Astrocyte (in vitro differentiated cells and primary cell): ENCODE results near the gene CDC6. TPM values are rescaled to one million over a fixed set of nuclear protein-coding genes. Genes with fewer than 3 reads are reported as not detected.

Source experiments
- DNase-seq: peaks from one replicate; pipeline ENCODE4 v3.0.0-alpha.2; 2010; ENCODE audit warnings: low read depth
- FAIRE-seq: peaks from 2 replicates; lab custom pipeline; 2011; peaks lifted over from hg19 to GRCh38; lab: Jason Lieb, UNC
- H2AFZ ChIP-seq: 2 replicates; pipeline ENCODE4 v1.6.0; 2012; ENCODE audit warnings: low read depth, low read length, inconsistent platforms
- H3K27ac ChIP-seq: 2 replicates; pipeline ENCODE4 v1.5.1; 2011; ENCODE audit warnings: low read depth, low read length, inconsistent platforms
- H3K27me3 ChIP-seq: 2 replicates; pipeline ENCODE4 v1.6.0; 2011; ENCODE audit warnings: low read length, inconsistent platforms; ENCODE audit not compliant: insufficient read depth
- H3K36me3 ChIP-seq: 2 replicates; pipeline ENCODE4 v1.5.1; 2011; ENCODE audit warnings: low read length, inconsistent platforms; ENCODE audit not compliant: insufficient read depth
- H3K4me1 ChIP-seq: 2 replicates; pipeline ENCODE4 v1.5.1; 2011; ENCODE audit warnings: low read length, inconsistent platforms; ENCODE audit not compliant: insufficient read depth
- H3K4me2 ChIP-seq: 2 replicates; pipeline ENCODE4 v1.6.0; 2012; ENCODE audit warnings: low read length, inconsistent platforms
- H3K4me3 ChIP-seq: 2 replicates; pipeline ENCODE4 v1.5.1; 2011; ENCODE audit warnings: low read depth, mild to moderate bottlenecking, low read length, inconsistent platforms; ENCODE audit not compliant: insufficient read depth
- H3K79me2 ChIP-seq: 2 replicates; pipeline ENCODE4 v1.6.0; 2012; ENCODE audit warnings: mild to moderate bottlenecking, low read length, inconsistent platforms; ENCODE audit not compliant: insufficient read depth
- H3K9ac ChIP-seq: 2 replicates; pipeline ENCODE4 v1.6.0; 2012; ENCODE audit warnings: mild to moderate bottlenecking, low read length, inconsistent platforms
- H3K9me3 ChIP-seq: 2 replicates; pipeline ENCODE4 v1.5.1; 2012; ENCODE audit warnings: low read depth, mild to moderate bottlenecking, low read length, inconsistent platforms; ENCODE audit not compliant: insufficient read depth
- H4K20me1 ChIP-seq: 2 replicates; pipeline ENCODE4 v1.6.0; 2012; ENCODE audit warnings: low read length, inconsistent platforms; ENCODE audit not compliant: insufficient read depth
- H3K27ac Mint-ChIP-seq: one replicate; pipeline ENCODE4 v1.8.0; 2021; ENCODE audit warnings: mild to moderate bottlenecking, mixed read lengths; ENCODE audit not compliant: unreplicated experiment
- H3K27me3 Mint-ChIP-seq: one replicate; pipeline ENCODE4 v1.8.0; 2021; ENCODE audit warnings: low read depth, mixed read lengths; ENCODE audit not compliant: unreplicated experiment
- H3K36me3 Mint-ChIP-seq: one replicate; pipeline ENCODE4 v1.8.0; 2021; ENCODE audit warnings: low read depth, mixed read lengths; ENCODE audit not compliant: unreplicated experiment
- H3K4me1 Mint-ChIP-seq: one replicate; pipeline ENCODE4 v1.8.0; 2021; ENCODE audit warnings: low read depth, mixed read lengths; ENCODE audit not compliant: unreplicated experiment
- H3K4me3 Mint-ChIP-seq: one replicate; pipeline ENCODE4 v1.8.0; 2021; ENCODE audit warnings: mild to moderate bottlenecking, moderate library complexity, mixed read lengths; ENCODE audit not compliant: unreplicated experiment
- H3K9me3 Mint-ChIP-seq: one replicate; pipeline ENCODE4 v1.8.0; 2021; ENCODE audit warnings: mild to moderate bottlenecking, mixed read lengths; ENCODE audit not compliant: unreplicated experiment
- CTCF ChIP-seq: IDR thresholded peaks from 2 replicates; pipeline ENCODE4 v1.5.1; 2011; ENCODE audit warnings: low read depth, mild to moderate bottlenecking, inconsistent platforms, low read length, moderate library complexity; ENCODE audit not compliant: insufficient read depth
- EZH2 ChIP-seq: IDR thresholded peaks from 2 replicates; pipeline ENCODE4 v1.6.1; 2012; ENCODE audit warnings: mild to moderate bottlenecking, low read length, inconsistent platforms; ENCODE audit not compliant: insufficient read depth
- total RNA-seq: library from RNA; stranded (reverse); gene quantifications from 2 replicates; pipeline ENCODE4 v1.2.1, GENCODE V29; 2021

Gene CDC6
- total RNA-seq, 1 donor from 2014 or later: 14.4 TPM

- H3K4me2 ChIP-seq: peak overlapping the region; percentile 95
- H3K27me3 ChIP-seq: no peaks in the 10 kb centered on the region
- no peaks in the 10 kb centered on the region for H3K9me3 ChIP-seq
- FAIRE-seq (no peak), DNase-seq (peak; percentile 75)
- peak overlapping the region; percentile 63 for H3K4me3 ChIP-seq
- H3K9ac ChIP-seq: peak overlapping the region; percentile 88
- peaks cover 48% of the 10 kb centered on the region for H4K20me1 ChIP-seq
- no peaks in the 10 kb centered on the region for H3K27me3 Mint-ChIP-seq
- peak overlapping the region; percentile 66 for H3K27ac Mint-ChIP-seq
- H2AFZ ChIP-seq: peak overlapping the region; percentile 35
- H3K4me1 Mint-ChIP-seq: peaks cover 11% of the 10 kb centered on the region
- H3K9me3 Mint-ChIP-seq: no peaks in the 10 kb centered on the region
- H3K36me3 Mint-ChIP-seq: peaks cover 4% of the 10 kb centered on the region
- peaks cover 4% of the 10 kb centered on the region for H3K36me3 ChIP-seq
- H3K27ac ChIP-seq: peak overlapping the region; percentile 76
- TF ChIP-seq CTCF: no peak
- TF ChIP-seq EZH2: no peak
- H3K4me1 ChIP-seq: peaks cover 44% of the 10 kb centered on the region
- H3K4me3 Mint-ChIP-seq: peak overlapping the region; percentile 82
- peaks cover 58% of the 10 kb centered on the region for H3K79me2 ChIP-seq
Measured at GRCh38 chr17:40340880-40341807, 53.5 kb downstream of the CDC6 start.

- no peak for TF ChIP-seq EZH2
- no peak for TF ChIP-seq CTCF
- peak overlapping the region; percentile 93 for H3K4me3 Mint-ChIP-seq
- H3K9me3 ChIP-seq: no peaks in the 10 kb centered on the region
- H3K9me3 Mint-ChIP-seq: no peaks in the 10 kb centered on the region
- DNase-seq: peak; percentile 55
- no peak overlapping the region for H3K27ac Mint-ChIP-seq
- H2AFZ ChIP-seq: peak overlapping the region; percentile 35
- H3K9ac ChIP-seq: peak overlapping the region; percentile 88
- H3K27me3 Mint-ChIP-seq: no peaks in the 10 kb centered on the region
- peak overlapping the region; percentile 95 for H3K4me2 ChIP-seq
- H3K27ac ChIP-seq: peak overlapping the region; percentile 76
- peaks cover 53% of the 10 kb centered on the region for H4K20me1 ChIP-seq
- no peak for FAIRE-seq
- H3K79me2 ChIP-seq: peaks cover 62% of the 10 kb centered on the region
- H3K36me3 ChIP-seq: peaks cover 4% of the 10 kb centered on the region
- no peaks in the 10 kb centered on the region for H3K27me3 ChIP-seq
- peaks cover 4% of the 10 kb centered on the region for H3K36me3 Mint-ChIP-seq
- peaks cover 18% of the 10 kb centered on the region for H3K4me1 Mint-ChIP-seq
- peaks cover 50% of the 10 kb centered on the region for H3K4me1 ChIP-seq
- peak overlapping the region; percentile 63 for H3K4me3 ChIP-seq
Measured at GRCh38 chr17:40341808-40342503, 54.3 kb downstream of the CDC6 start.
